Gastrocnemius medialis (tissue), 4 donors: ENCODE data around the gene ATP13A3. TPM values are rescaled to one million over a fixed set of nuclear protein-coding genes. Genes with fewer than 3 reads are reported as not detected.
"Not testable (repeated sequence)": the region's sequence is repeated elsewhere in the genome, so short reads cannot be mapped to it uniquely, and the experiment has no call there.

Experiments
- ATAC-seq, 2 donors: fragments of 150-250 bp; one replicate each; pipeline ENCODE4 v1.9.1; 2016
- DNase-seq, 2 donors: peaks; one replicate each; pipeline ENCODE4 v3.0.0-alpha.2; 2019
- H3K27ac ChIP-seq, 4 donors: fragments of 200-600 bp; sonication (generic); 1 replicate in 1 of 4; 2 replicates in 3 of 4; pipeline ENCODE4 v1.5.1; 2016 to 2018; ENCODE audit warnings: mild to moderate bottlenecking in 2 of 4, moderate library complexity in 1 of 4
- H3K27me3 ChIP-seq, 3 donors: fragments of 200-600 bp; sonication (generic) in 2 of 3; 1 replicate in 1 of 3; 2 replicates in 2 of 3; pipeline versions ENCODE4 v1.5.1 to v1.6.0; 2016 to 2019; ENCODE audit warnings: mild to moderate bottlenecking in 1 of 3, moderate library complexity in 1 of 3
- H3K36me3 ChIP-seq, 2 donors: fragments of 200-600 bp; sonication (generic) in 1 of 2; one replicate each; pipeline ENCODE4 v1.5.1; 2017 to 2018
- H3K4me1 ChIP-seq, 2 donors: fragments of 200-600 bp; sonication (generic) in 1 of 2; one replicate each; pipeline ENCODE4 v1.5.1; 2016 to 2017; ENCODE audit warnings: mild to moderate bottlenecking in 2 of 2
- H3K4me3 ChIP-seq, 4 donors: fragments of 200-600 bp; sonication (generic) in 3 of 4; 1 replicate in 1 of 4; 2 replicates in 3 of 4; pipeline ENCODE4 v1.5.1; 2016 to 2019; ENCODE audit warnings: mild to moderate bottlenecking in 2 of 4
- H3K9me3 ChIP-seq, 3 donors: fragments of 200-600 bp; sonication (generic) in 2 of 3; 1 replicate in 1 of 3; 2 replicates in 2 of 3; pipeline ENCODE4 v1.5.1; 2016 to 2019
- POLR2A ChIP-seq, 2 donors: fragments of 450-650 bp; IDR thresholded peaks; one replicate each; pipeline ENCODE4 v1.6.1; 2017; ENCODE audit warnings: antibody characterized with exemption in 2 of 2, mild to moderate bottlenecking in 2 of 2, moderate library complexity in 2 of 2
- in situ Hi-C, 4 donors: fragments of 200-750 bp; cut with MboI; loops; one replicate each; pipeline versions ENCODE4 v1.15.0 to v1.8.0; 2017; ENCODE audit warnings: low sequenced_read_pairs in 4 of 4
- intact Hi-C: fragments of 100-400 bp; cut with DNase I; formaldehyde crosslinking; loops from one replicate; pipeline ENCODE4 v1.15.1; 2023; ENCODE audit warnings: low total_unique reads
- total RNA-seq, 4 donors: library from RNA; depleted of rRNA; stranded (reverse); fragments of >200 nt; gene quantifications; one replicate each; pipeline versions ENCODE4 v1.1.0 to v1.2.3, GENCODE V29; 2016
- TF ChIP-seq, protein P1 (sequence below), 5 experiments: fragments of 450-650 bp in 3 of 5; fragments of 200-600 bp in 2 of 5; sonication (generic) in 2 of 5; IDR thresholded peaks in 4 of 5; conservative IDR thresholded peaks in 1 of 5; 1 replicate in 4 of 5; 2 replicates in 1 of 5; pipeline ENCODE4 v1.5.1; 2016 to 2019; ENCODE audit warnings: antibody characterized with exemption in 5 of 5, mild to moderate bottlenecking in 3 of 5, moderate library complexity in 3 of 5

ATP13A3 gene
- total RNA-seq, 4 donors from 2014 or later: 31.8 to 90.2 (median 57.3) TPM

DNA sequence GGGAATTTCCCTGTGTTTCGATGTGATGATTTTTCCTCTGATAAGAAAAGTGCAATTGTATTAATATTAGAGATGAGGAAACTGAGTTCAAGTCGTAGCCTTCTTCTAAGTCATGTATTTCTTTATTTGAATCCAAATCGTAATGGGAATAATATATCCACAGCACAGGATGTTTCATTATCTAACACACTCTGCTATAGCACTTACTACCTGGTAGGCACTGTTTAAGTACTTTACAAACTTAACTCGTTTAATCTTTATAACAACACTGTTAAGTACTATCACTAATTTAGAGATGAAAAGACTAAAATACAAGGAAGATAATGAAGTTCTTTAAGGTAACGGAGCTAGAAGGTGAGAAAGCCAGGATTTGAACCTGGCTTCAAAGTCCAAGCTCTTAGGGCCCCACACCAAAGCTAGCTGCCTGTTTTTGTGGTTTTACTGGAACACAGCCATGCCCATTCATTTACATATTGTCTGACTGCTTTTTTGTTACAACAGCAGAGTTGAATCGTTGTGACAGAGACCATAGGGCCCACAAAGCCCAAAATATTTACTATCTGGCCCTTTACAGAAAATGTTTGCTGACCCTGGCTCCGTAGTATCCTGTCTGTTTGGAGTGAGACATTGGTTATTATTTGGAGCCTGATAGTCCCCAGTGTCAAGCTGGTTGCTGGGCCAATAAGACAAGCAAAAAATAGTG, 9.6 kb upstream of the ATP13A3 start:
- H3K36me3 ChIP-seq: no peaks in the 10 kb centered on the region
- H3K4me3 ChIP-seq: no peak overlapping the region
- peak overlapping the region in 1 of 4 donors; percentile 67 for H3K27ac ChIP-seq
- no peak for ATAC-seq
- H3K4me1 ChIP-seq: peaks cover 10 to 23% of the 10 kb centered on the region in 2 donors
- in situ Hi-C loops: no loop called here
- TF ChIP-seq POLR2A (IDR thresholded peaks at IDR 0.05): no peak
- TF ChIP-seq, protein P1, sequence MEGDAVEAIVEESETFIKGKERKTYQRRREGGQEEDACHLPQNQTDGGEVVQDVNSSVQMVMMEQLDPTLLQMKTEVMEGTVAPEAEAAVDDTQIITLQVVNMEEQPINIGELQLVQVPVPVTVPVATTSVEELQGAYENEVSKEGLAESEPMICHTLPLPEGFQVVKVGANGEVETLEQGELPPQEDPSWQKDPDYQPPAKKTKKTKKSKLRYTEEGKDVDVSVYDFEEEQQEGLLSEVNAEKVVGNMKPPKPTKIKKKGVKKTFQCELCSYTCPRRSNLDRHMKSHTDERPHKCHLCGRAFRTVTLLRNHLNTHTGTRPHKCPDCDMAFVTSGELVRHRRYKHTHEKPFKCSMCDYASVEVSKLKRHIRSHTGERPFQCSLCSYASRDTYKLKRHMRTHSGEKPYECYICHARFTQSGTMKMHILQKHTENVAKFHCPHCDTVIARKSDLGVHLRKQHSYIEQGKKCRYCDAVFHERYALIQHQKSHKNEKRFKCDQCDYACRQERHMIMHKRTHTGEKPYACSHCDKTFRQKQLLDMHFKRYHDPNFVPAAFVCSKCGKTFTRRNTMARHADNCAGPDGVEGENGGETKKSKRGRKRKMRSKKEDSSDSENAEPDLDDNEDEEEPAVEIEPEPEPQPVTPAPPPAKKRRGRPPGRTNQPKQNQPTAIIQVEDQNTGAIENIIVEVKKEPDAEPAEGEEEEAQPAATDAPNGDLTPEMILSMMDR (IDR thresholded peaks at IDR 0.05 in 4 of 5, conservative IDR thresholded peaks at IDR 0.05 in 1 of 5): no peak
- no peaks in the 10 kb centered on the region for H3K27me3 ChIP-seq
- intact Hi-C loops: no loop called here
- no peak for DNase-seq
- no peaks in the 10 kb centered on the region for H3K9me3 ChIP-seq

DNA sequence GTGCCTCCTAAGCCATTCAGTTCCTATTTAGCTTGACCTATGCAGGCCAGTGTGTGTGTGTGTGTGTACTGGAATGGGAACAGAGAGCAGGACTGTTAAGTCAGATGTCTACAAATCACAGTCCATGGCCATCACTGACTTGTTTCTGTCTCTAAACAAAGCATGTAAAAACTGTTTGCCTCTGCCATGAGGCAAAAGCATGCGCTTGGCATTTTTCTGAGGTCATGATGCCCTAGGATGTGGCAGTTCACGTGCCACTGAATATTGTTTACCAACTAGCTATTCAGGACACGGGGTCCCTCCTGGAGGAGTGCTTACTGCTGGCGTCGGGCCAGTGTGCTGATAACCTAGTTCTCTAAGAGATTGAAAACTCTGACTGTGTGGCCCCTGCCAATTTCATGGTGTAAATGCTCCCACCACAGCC, 8.2 kb upstream of the ATP13A3 start:
- DNase-seq (no peak), ATAC-seq (no peak)
- intact Hi-C loops: no loop called here
- TF ChIP-seq POLR2A (IDR thresholded peaks at IDR 0.05): no peak
- Histone ChIP-seq H3K4me1 (peaks cover 10 to 23% of the 10 kb centered on the region in 2 donors), H3K9me3 (no peaks in the 10 kb centered on the region), H3K27me3 (no peaks in the 10 kb centered on the region), H3K36me3 (no peaks in the 10 kb centered on the region), H3K4me3 (no peak overlapping the region), H3K27ac (no peak overlapping the region)
- in situ Hi-C loops: no loop called here

DNA sequence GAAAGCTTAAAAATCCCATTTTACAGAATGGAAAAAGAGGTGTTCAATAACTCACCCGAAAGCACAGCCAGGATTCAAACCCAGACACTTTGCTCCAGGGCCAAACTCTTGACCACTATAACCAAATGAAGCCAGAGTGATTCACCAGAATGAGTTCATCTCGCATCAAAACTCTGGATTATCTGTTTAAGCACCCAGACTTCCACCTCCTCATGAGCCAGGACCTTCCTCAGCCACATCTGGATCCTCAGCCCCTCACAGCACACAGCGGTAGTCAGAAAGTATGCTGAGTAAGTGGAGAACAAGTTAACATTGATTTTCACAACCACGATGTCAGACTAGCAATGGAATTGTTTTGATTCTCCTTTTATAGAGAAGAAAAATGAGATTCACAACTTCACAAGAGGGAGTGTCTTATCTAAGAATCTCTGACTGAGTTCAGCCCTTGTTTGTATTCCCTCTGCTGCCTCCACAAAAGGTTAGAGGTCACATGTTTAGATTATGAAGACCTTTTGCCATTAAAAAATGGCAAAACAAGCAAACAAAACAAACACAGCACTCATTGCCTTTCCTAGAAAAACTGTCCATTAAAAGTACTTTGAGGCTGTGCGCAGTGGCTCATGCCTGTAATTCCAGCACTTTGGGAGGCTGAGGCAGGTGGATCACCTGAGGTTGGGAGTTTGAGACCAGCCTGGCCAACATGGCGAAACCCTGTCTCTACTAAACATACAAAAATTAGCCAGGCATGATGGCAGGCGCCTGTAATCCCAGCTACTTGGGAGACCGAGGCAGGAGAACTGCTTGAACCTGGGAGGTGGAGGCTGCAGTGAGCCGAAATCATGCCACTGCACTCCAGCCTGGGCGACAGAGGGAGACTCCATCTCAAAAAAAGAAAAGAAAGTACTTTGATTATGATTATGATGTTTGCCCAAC, 7.5 kb upstream of the ATP13A3 start:
- intact Hi-C loops: not testable (repeated sequence)

DNA sequence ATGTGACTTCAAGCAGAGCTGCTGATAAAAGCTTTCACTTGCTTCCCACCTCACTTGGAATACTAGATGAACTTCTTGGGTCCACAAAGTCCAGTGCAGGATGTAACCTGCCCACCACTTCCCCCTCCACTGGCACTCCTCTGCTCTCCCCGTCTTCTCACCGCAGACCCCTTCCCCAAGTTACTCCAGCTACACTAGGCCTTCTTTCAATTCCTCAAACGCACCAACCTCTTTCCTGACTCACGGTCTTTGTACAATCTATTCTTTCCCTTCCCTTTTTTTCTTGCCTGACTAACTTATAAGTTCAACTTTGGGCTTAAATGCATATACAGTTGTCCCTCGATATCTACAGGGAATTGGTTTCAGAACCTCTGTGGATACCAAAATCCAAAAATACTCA, 5.2 kb upstream of the ATP13A3 start:
- TF ChIP-seq POLR2A (IDR thresholded peaks at IDR 0.05): no peak
- TF ChIP-seq, protein P1 (IDR thresholded peaks at IDR 0.05 in 4 of 5, conservative IDR thresholded peaks at IDR 0.05 in 1 of 5): no peak
- H3K27me3 ChIP-seq: no peaks in the 10 kb centered on the region
- no peaks in the 10 kb centered on the region for H3K36me3 ChIP-seq
- peaks cover 7 to 13% of the 10 kb centered on the region in 2 donors for H3K4me1 ChIP-seq
- ATAC-seq (no peak), DNase-seq (no peak)
- intact Hi-C loops (no loop called here), in situ Hi-C loops (no loop called here)
- no peak overlapping the region for H3K4me3 ChIP-seq
- H3K27ac ChIP-seq: no peak overlapping the region
- no peaks in the 10 kb centered on the region for H3K9me3 ChIP-seq

More for the DNA sequence above, 7.5 kb upstream of the ATP13A3 start:
- H3K27me3 ChIP-seq, H3K27ac ChIP-seq, ATAC-seq, H3K9me3 ChIP-seq, in situ Hi-C loops, H3K4me3 ChIP-seq, H3K36me3 ChIP-seq, DNase-seq: not testable (repeated sequence)
- peaks cover 10 to 23% of the 10 kb centered on the region in 2 donors for H3K4me1 ChIP-seq

DNA sequence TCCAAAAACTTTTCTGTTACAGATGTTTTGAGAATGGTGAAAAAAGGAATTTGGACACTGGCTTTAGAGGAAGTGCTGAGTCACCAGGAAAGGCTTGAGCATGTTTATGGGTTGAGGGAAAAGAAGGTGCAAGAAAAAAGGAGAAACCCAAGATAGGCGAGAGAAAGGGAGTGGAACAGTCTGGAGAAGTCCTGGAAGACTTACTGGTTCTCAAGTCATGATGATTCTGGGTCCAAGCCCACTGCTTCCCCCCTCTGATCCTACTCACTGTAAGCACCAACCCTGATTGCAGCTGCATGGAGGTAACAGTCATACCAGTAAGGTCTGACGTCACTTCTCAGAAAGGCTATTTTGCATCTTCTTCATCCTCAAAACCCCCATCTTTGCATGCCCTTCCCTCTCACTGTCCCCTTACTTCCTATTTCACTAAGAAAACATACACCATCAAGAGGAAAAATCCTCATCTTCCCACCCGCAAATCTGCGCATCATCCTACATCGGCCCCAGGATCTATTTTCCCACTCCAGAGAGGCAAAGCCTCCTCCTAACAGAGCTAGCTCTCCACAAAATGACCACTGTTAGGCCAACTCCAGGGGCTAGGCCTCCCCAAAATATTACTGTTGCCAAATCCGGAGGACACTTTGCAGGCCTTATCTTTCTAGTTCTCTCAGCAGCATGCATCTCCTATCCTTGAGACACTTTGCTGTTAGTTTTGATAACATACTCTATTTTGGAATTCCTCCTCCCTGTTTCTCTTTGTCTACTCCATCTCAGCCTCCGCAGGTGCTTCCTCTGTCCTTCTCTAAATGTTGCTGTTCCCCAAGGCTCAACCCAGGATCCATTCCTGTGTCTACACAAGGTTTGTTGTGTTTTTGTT, 3.2 kb upstream of the ATP13A3 start:
- in situ Hi-C loops (no loop called here), intact Hi-C loops (loop anchor here (5.0 to 10.0 kb wide), 3 partner anchors 182 to 355 kb away; partner anchors contain the start of genes HES1 and LSG1)
- Histone ChIP-seq H3K27ac (no peak overlapping the region), H3K27me3 (no peaks in the 10 kb centered on the region), H3K4me3 (no peak overlapping the region), H3K4me1 (peaks cover 13 to 16% of the 10 kb centered on the region in 2 donors), H3K36me3 (no peaks in the 10 kb centered on the region), H3K9me3 (no peaks in the 10 kb centered on the region)
- no peak for DNase-seq
- TF ChIP-seq, protein P1 (IDR thresholded peaks at IDR 0.05 in 4 of 5, conservative IDR thresholded peaks at IDR 0.05 in 1 of 5): no peak
- ATAC-seq: no peak
